Stimulated activated CD8-positive, alpha-beta memory T cell treated with anti-CD3 and anti-CD28 coated beads, Interleukin-4, amount 100 ng/mL, for 4 hours (primary cell): ENCODE data around the gene CPSF4.
"Not testable (repeated sequence)": the region's sequence is repeated elsewhere in the genome, so short reads cannot be mapped to it uniquely, and the experiment has no call there.

Experiments
- DNase-seq, 2 donors: peaks; one replicate each; pipeline ENCODE4 v3.0.0-alpha.2; 2020; ENCODE audit warnings: low read depth in 2 of 2, low spot score in 1 of 2

The CPSF4 gene

DNA sequence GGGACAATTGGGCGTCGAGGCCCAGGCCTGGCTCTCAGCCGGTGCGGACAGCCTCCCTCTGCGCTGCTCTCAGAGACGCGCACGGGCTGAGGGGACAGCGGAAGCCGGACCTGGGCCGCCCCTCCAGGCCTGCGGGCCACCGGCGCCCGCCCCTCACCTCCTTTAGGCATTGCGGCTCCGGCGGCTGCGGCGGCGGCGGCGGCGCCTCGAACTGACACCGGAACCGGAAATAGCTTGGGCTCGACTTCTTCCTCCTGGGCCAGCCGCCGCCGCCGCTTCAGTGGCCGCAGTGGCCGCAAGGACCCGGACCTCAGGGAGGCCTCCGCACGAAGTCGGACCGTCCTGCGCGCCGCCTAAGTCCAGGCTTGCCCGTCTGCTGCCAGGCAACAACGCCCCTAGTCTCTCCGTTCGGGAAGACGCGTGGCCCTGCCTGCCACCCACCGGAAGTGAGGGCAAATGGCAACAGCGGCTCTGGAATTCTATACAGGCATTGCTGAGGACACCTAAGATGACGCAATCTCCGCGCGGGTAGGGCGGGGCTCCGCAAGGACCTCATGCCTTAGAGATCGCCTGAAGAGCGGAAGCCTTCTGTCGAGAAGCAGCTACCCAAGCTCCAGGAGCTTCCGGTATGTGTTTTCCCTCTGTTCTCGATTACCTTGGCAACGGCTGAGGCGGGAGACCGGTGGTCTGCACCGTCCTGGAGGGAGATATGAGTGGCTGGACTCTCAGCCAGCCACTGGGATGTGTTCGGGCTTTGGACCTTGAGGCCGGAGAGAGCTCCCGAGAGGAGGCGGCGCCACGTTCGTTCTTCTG is 30.2 kb upstream of the CPSF4 start, which contains the start of the genes BUD31 and PDAP1:
TSS of gene BUD31 (plus strand) at position 591 of the 813 bp plus-strand sequence. CDS start 2,124 bp downstream, outside the sequence.
TSS of gene PDAP1 (minus strand) at position 219 of the 813 bp plus-strand sequence. CDS start at position 170, 49 bp downstream.
- DNase-seq, result peak; percentile 88 to 96

DNA sequence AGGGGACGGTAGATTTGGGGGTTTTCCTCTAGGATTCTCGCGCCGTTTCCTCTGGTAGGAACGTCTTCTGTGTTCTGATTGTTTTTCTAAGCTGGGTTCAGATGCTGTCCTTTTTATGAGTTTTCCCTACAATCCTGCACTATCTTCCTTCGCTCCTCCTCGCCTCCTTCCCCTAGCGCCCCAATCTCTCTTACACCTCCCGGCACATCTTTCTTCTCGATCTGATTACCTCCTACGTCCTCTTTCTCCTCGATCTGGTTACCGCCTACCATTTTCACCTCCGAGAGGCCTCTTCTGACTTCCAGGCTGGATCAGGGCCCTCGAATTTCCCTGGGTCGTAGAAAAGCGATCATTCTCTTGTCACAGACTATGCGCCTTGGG is 29.6 kb upstream of the CPSF4 start:
- no peak for DNase-seq

DNA sequence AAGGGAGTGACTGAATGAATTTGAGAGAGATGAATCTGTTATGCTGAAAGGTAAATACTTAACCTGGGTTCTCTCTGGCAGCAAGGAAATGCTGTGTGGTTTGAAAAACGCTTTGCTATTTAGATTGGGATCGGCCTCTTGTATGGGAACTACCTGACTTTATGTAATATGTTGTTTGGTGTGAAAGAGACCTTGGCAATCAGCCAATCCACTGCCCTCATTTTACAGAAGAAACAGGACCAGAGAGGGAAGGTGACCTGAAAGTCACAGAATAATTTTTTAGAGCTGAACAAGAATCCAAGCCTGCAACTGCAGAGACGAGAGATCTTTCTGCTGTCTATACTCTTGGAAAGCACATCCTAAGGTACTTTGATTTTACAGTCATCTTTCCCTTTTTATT is 28.9 kb upstream of the CPSF4 start:
- no peak for DNase-seq

GRCh38 chr7:99410635-99411034 is 28.1 kb upstream of the CPSF4 start:
- DNase-seq, result no peak

DNA sequence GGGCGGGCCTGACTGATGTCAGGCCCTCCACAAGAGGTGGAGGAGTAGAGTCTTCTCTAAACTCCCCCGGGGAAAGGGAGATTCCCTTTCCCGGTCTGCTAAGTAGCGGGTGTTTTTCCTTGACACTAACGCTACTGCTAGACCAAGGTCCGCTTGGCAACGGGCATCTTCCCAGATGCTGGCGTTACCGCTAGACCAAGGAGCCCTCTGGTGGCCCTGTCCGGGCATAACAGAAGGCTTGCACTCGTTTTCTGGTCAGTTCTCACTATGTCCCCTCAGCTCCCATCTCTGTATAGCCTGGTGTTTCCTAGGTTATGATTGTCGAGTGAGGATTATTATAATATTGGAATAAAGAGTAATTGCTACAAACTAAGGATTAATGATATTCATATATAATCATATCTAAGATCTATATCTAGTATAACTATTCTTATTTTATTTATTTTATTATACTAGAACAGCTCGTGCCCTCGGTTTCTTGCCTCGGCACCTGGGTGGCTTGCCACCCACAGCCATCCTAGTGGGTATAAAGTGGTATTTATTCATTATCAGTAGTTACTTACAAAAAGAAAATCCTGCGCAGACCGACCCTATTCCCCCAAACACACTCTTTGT is 23.1 kb upstream of the CPSF4 start:
- not testable (repeated sequence) for DNase-seq

DNA sequence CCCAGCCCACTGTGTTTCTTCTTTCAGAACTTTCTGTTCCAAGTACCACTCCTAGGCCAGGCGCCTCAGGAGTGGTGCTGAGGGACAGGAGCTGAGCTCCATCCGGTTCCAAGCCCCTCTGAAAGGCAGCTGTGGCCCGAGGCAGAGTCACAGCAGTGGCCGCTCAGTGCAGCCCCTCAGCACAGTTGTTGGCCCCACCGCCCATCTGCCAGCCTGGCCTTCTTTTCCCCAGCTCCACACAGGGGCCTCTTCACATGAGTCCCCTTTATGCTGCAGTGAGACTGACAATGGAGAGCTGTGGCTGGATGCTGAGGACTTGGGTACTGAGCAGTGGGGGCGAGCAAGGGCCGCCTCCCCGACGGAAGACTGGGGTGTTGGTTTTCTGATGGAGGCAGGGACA is 20.5 kb upstream of the CPSF4 start:
- DNase-seq, result no peak

DNA sequence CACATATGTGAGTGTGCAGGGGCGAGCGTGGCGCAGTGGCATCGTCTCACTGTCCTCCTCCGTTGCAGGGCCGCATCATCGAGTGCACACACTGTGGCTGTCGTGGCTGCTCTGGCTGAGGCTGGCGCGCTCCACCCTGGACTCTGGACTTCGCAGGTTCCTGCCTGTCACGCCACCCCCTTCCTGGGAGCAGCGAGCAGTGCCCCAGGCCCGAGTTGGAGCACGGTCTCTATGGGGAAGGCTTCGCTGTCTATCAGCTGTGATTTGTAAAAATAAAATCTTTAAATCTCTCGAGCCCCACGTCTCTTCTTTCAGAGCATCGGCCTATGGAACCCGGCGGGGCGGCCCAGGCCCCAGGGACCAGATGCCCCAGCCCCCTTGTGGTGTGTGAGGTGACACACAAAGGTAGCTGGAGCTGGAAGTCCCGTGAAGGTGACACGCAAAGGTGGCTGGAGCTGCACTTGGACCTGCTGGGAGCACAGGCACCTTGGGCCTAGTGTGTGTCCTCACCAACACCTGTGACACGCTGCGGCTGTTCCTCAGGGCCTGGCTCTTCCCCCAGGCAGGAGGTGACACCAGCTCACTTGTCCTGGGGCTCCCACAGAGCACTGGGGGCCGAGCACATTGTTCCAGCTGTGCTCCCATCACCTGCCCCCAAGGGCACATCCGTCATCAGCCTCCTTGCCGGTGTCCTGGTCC is 19.3 kb upstream of the CPSF4 start:
- no peak for DNase-seq

DNA sequence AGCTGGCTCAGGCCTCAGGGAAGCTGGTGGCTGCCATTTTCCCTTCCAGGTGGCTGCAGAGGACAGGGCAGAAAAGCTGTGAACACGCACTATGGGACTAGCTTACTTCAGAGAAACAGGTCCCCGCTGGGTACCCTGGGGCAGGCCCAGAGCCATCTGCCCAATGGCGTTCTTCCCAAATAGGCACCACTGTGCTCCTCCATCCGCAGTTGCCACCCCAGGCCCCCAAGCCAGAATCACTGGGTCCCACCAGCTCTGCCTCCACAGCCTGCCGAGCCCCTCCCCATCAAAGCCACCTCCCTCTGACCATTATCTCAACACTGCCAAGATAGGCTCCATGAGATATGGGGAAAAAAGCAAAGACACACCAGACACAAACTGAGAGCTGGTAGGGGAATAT is 18.5 kb upstream of the CPSF4 start:
- no peak for DNase-seq

GRCh38 chr7:99420986-99421385 is 17.8 kb upstream of the CPSF4 start:
- no peak for DNase-seq

- no peak for DNase-seq
Measured at GRCh38 chr7:99422186-99422585, 16.6 kb upstream of the CPSF4 start.

- no peak for DNase-seq
Measured at GRCh38 chr7:99422625-99423024, 16.1 kb upstream of the CPSF4 start.

GRCh38 chr7:99424932-99425730 is 13.6 kb upstream of the CPSF4 start:
- DNase-seq, result no peak

DNA sequence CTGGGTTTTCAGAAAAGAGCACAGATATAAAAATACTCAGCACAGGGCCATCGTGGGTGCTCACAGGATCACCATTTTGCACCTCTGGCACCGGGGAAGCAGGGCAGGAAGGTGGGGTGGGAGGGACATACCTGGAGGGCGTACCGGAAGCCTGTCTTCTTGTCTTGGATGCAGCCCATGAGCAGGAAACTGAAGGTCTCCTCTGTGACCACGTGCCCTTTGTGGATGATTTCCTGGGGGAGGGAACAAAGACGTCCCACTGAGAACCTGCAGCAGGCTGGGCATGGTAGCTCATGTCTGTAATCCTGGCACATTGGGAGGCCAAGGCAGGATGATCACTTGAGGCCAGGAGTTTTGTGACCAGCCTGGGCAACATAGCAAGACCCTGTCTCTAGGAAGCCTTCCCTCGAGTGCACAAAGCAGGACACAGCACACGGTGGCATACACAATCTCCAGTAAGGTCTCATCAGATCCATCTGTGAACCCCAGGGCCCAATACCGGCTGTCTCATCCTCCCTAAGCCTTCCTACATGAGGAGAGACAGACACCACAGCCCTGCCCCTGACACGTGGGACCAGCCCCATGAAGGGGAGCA is 9.7 kb upstream of the CPSF4 start:
- no peak for DNase-seq

DNA sequence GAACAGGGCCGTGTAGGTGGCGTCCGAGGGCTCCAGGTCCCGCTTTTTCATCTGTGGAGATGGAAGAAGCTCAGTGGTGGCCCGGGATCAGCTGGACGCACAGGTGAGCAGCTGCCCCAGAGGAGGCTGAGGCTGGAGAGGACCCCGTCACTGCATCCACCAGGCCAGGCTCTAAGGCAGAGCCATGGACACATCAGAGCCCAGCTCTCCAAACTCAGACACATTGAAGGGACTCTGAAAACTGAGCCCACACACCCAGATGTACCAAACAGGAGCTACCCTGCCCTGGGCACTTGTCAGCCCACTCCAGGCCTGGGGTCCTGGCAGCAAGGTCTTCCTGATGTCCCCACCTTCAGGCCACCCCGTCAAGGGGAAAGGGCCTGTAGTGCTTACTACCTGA is 9.0 kb upstream of the CPSF4 start:
- no peak for DNase-seq

DNA sequence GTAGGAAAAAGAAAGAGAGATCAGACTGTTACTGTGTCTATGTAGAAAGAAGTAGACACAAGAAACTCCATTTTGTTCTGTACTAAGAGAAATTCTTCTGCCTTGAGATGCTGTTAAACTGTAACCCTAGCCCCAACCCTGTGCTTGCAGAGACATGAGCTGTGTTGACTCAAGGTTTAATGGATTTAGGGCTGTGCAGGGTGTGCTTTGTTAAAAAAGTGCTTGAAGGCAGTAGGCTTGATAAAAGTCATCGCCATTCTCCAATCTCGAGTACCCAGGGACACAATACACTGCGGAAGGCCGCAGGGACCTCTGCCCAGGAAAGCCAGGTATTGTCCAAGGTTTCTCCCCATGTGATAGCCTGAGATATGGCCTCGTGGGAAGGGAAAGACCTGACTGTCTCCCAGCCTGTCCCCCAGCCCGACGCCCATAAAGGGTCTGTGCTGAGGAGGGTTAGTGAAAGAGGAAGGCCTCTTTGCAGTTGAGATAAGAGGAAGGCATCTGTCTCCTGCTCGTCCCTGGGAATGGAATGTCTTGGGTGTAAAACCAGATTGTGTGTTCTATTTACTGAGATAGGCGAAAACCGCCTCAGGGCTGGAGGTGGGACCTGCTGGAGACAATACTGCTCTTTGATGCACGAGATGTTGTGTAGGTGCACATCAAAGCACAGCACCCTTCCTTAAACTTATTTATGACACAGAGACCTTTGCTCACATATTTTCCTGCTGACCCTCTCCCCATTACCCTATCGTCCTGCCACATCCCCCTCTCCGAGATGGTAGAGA is 6.8 kb upstream of the CPSF4 start:
- not testable (repeated sequence) for DNase-seq

DNA sequence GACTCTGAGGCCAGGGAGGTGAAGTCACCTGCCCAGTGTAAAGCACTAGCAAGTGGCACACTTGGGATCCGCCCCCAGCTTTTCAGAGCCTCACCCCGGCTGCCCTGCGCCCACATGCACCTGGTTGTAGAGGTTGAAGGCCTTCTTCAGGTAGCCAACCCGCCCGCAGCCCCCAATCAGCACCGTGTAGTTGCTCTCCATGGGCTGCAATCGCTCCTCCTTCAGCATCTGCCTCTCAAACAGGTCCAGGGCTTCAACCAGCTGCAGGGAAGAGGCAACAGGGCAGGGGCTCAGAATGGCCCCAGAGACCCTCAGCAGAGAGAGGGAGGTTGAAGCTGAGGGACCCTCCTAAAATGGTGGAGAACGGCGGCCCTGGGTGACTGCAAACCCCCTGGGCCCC is 5.6 kb upstream of the CPSF4 start:
- DNase-seq, result no peak

DNA sequence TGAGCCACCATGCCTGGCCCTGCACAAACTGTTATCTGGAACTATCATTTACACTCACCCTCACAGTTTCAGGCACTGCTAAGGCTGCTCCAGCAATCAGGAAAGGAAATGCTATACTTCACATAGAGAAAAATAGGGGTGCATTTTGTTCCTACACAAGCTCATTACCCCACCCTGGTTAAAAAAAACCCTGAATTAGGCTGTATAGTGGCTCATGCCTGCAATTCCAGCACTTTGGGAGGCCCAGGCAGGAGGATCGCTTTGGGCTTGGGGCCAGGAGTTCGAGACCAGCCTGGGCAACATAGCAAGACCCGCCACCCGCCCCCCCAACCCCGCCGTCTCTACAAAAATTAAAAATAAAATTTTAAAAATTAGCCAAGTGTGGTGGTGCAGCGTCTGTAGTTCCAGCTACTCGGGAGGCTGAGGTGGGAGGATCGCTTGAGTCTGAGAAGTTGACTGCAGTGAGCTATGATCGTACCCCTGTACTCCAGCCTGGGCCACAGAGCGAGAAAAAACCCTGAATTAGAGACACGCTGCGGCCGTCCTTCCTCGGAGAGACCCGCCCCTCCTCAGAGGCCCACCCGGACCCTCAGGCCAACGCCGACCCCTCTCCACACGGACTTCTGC is 684 bp upstream of the CPSF4 start:
- DNase-seq, result no peak

DNA sequence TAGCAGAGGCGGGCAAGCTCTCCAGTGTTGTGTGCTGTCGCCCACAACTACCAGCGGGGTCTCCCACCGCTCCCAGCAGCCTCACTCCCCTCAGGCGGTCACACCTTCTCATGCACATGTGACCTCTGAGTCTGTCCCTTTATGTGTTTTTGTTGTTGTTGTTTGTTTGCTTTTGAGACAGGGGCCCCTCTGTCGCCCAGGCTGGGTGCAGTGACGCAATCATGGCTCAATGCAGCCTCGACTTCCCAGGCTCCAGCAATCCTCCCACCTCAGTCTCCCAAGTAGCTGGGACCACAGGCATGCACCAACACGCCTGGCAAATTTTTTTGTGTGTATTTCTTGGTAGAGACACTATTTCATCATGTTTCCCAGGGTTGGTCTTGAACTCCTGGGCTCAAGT is 1.5 kb downstream of the CPSF4 start:
- DNase-seq, result no peak

- DNase-seq, result no peak
Measured at GRCh38 chr7:99446096-99446495, 7.4 kb downstream of the CPSF4 start.

DNA sequence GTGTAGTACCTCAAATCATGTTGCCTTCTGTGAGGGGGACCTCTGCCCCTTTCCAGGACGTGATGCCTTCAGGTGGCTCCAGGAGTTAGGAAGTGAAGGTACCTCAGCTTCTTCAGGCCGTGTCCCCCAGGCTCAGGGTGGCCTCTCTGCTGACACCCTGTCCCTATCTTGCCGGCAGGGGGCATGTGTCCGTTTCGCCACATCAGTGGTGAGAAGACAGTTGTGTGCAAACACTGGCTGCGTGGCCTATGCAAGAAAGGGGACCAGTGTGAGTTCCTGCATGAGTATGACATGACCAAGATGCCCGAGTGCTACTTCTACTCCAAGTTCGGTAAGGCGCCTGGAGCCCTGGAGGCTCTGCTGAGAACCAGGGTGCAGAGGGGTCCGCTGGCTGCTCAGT is 9.2 kb downstream of the CPSF4 start:
- no peak for DNase-seq
